GM23248 (cell line): ENCODE results near the gene CCDC91.

ENCODE experiments used
- EZH2 ChIP-seq: fragments of 200-600 bp; sonication (generic); IDR thresholded peaks from 2 replicates; pipeline ENCODE4 v1.6.1; 2018; ENCODE audit warnings: antibody characterized with exemption, mild to moderate bottlenecking; ENCODE audit not compliant: insufficient read depth, poor library complexity, severe bottlenecking
- EZH2phosphoT487 ChIP-seq: fragments of 200-600 bp; sonication (generic); IDR thresholded peaks from 2 replicates; pipeline ENCODE4 v1.6.1; 2018; ENCODE audit warnings: antibody characterized with exemption, moderate library complexity, mild to moderate bottlenecking, low read depth; ENCODE audit not compliant: insufficient read depth

GRCh38 chr12:28536088-28536487 is 345.8 kb downstream of the CCDC91 start:
- TF ChIP-seq EZH2 (no peak), EZH2phosphoT487 (no peak)
